ENCODE data around the gene MRC1. TPM values are rescaled to one million over a fixed set of nuclear protein-coding genes. Genes with fewer than 3 reads are reported as not detected.

Gene MRC1
- total RNA-seq, 1 donor from 2014 or later, result 0.11 TPM

GRCh38 chr10:17795083-17795482, 14.1 kb upstream of the MRC1 start:
- Mint-ChIP-seq H3K9me3 (no peaks in the 10 kb centered on the region), H3K36me3 (ENCODE audit: low read depth) (no peaks in the 10 kb centered on the region), H3K27me3 (no peaks in the 10 kb centered on the region), H3K4me3 (no peak overlapping the region), H3K4me1 (no peaks in the 10 kb centered on the region), H3K27ac (no peak overlapping the region)
- ChIA-PET CTCF (no interaction called here), POLR2A (no interaction called here)
- no peak for DNase-seq
- no peak for ATAC-seq (ENCODE audit: low read depth)
- intact Hi-C loops (cut with micrococcal nuclease), result no loop called here
- TF ChIP-seq CTCF (IDR thresholded peaks at IDR 0.05), result no peak

- no peaks in the 10 kb centered on the region for H3K9me3 Mint-ChIP-seq
- no peaks in the 10 kb centered on the region for H3K27me3 Mint-ChIP-seq
- no peaks in the 10 kb centered on the region for H3K4me1 Mint-ChIP-seq
- no peak for ATAC-seq (ENCODE audit: low read depth)
- no peaks in the 10 kb centered on the region for H3K36me3 Mint-ChIP-seq (ENCODE audit: low read depth)
- ChIA-PET CTCF (no interaction called here), POLR2A (no interaction called here)
- no peak for TF ChIP-seq CTCF (IDR thresholded peaks at IDR 0.05)
- H3K27ac Mint-ChIP-seq, result no peak overlapping the region
- intact Hi-C loops (cut with micrococcal nuclease), result no loop called here
- no peak overlapping the region for H3K4me3 Mint-ChIP-seq
- no peak for DNase-seq
These were observed 13.1 kb upstream of the MRC1 start for GRCh38 chr10:17795813-17796594.

GRCh38 chr10:17801507-17801906, 7.6 kb upstream of the MRC1 start:
- CTCF ChIA-PET, result no interaction called here

GRCh38 chr10:17802350-17802749, 6.8 kb upstream of the MRC1 start:
- Mint-ChIP-seq H3K9me3 (peaks cover 2% of the 10 kb centered on the region), H3K4me3 (no peak overlapping the region), H3K4me1 (peaks cover 12% of the 10 kb centered on the region), H3K27me3 (no peaks in the 10 kb centered on the region), H3K36me3 (ENCODE audit: low read depth) (no peaks in the 10 kb centered on the region), H3K27ac (no peak overlapping the region)
- no peak for TF ChIP-seq CTCF (IDR thresholded peaks at IDR 0.05)
- ATAC-seq (ENCODE audit: low read depth) (no peak), DNase-seq (no peak)
- ChIA-PET POLR2A (no interaction called here), CTCF (no interaction called here)
- intact Hi-C loops (cut with micrococcal nuclease), result no loop called here

More at GRCh38 chr10:17801507-17801906, 7.6 kb upstream of the MRC1 start:
- no peak overlapping the region for H3K4me3 Mint-ChIP-seq
- intact Hi-C loops (cut with micrococcal nuclease), result no loop called here
- peaks cover 2% of the 10 kb centered on the region for H3K9me3 Mint-ChIP-seq
- no peaks in the 10 kb centered on the region for H3K27me3 Mint-ChIP-seq
- DNase-seq (no peak), ATAC-seq (ENCODE audit: low read depth) (no peak)
- H3K36me3 Mint-ChIP-seq (ENCODE audit: low read depth), result no peaks in the 10 kb centered on the region
- TF ChIP-seq CTCF (IDR thresholded peaks at IDR 0.05), result no peak
- POLR2A ChIA-PET, result no interaction called here
- H3K27ac Mint-ChIP-seq, result no peak overlapping the region
- peaks cover 12% of the 10 kb centered on the region for H3K4me1 Mint-ChIP-seq

- intact Hi-C loops (cut with micrococcal nuclease), result no loop called here
These were observed 6.2 kb upstream of the MRC1 start for GRCh38 chr10:17802976-17803375.

More at GRCh38 chr10:17802976-17803375, 6.2 kb upstream of the MRC1 start:
- DNase-seq (no peak), ATAC-seq (ENCODE audit: low read depth) (no peak)
- no peaks in the 10 kb centered on the region for H3K36me3 Mint-ChIP-seq (ENCODE audit: low read depth)
- CTCF ChIA-PET, result no interaction called here
- H3K27me3 Mint-ChIP-seq, result no peaks in the 10 kb centered on the region
- H3K4me3 Mint-ChIP-seq, result no peak overlapping the region
- POLR2A ChIA-PET, result no interaction called here
- H3K4me1 Mint-ChIP-seq, result peaks cover 12% of the 10 kb centered on the region
- TF ChIP-seq CTCF (IDR thresholded peaks at IDR 0.05), result no peak
- H3K9me3 Mint-ChIP-seq, result peaks cover 2% of the 10 kb centered on the region
- no peak overlapping the region for H3K27ac Mint-ChIP-seq
